ENCODE data around the gene BCL2L13. TPM values are rescaled to one million over a fixed set of nuclear protein-coding genes. Genes with fewer than 3 reads are reported as not detected.

Gene BCL2L13
- total RNA-seq, result 10 to 100 TPM; 26.0 to 27.0 TPM

GRCh38 chr22:17638432-17639246 is at the start of gene BCL2L13:
TSS of gene BCL2L13 (plus strand) at chr22:17638757. CDS start at chr22:17655712, 16,955 bp downstream.
- Mint-ChIP-seq H3K4me1 (ENCODE audit: low read depth) (peaks cover 28% of the 10 kb centered on the region), H3K27ac (peak within 1 kb of the TSS; percentile 97), H3K4me3 (peak within 1 kb of the TSS; percentile 95), H3K36me3 (ENCODE audit: low read depth) (peaks cover 13% of the 10 kb centered on the region), H3K9me3 (ENCODE audit: insufficient read depth) (no peaks in the 10 kb centered on the region), H3K27me3 (ENCODE audit: low read depth) (no peaks in the 10 kb centered on the region)
- DNase-seq (peak; percentile 94), ATAC-seq (peak; percentile 92)
- ChIA-PET CTCF (interaction anchor here (0.7 to 1.1 kb wide), 2 partner anchors 95 to 437 kb away, joined by 3 read pairs; no protein-coding TSS in a partner anchor), POLR2A (interaction anchor here (0.6 to 1.4 kb wide), 24 partner anchors 9 to 1796 kb away, joined by 3 to 11 read pairs (median 4); partner anchors contain the start of genes ATP6V1E1 and PEX26)

GRCh38 chr22:17589810-17590375 is 48.7 kb upstream of the BCL2L13 start:
- Mint-ChIP-seq H3K4me1 (ENCODE audit: low read depth) (no peaks in the 10 kb centered on the region), H3K27me3 (ENCODE audit: low read depth) (no peaks in the 10 kb centered on the region), H3K4me3 (no peak overlapping the region), H3K9me3 (ENCODE audit: insufficient read depth) (no peaks in the 10 kb centered on the region), H3K36me3 (ENCODE audit: low read depth) (peaks cover 39% of the 10 kb centered on the region), H3K27ac (no peak overlapping the region)
- ChIA-PET POLR2A (no interaction called here), CTCF (no interaction called here)
- DNase-seq (no peak), ATAC-seq (no peak)

DNA sequence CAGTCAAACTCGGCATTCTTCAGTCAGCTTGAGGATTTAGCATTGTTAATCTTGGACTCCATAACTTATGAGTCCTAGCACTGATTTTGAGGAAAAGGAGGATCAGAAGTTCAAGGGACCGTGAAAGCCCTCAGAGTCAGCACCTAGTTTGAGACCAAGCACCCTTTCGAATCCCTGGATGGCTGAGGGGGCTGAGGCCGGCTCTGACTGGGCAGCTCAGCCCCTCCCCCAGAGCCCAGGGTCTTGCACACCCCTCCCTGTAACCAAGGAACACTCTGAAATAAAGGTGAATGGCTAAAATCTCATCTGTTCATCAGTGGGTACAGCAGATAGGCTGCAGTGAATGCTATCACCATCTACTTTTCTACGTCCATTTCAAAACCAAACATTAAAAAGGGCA is 48.0 kb upstream of the BCL2L13 start:
- ChIA-PET POLR2A (no interaction called here), CTCF (no interaction called here)
- H3K27me3 Mint-ChIP-seq (ENCODE audit: low read depth), result no peaks in the 10 kb centered on the region
- peaks cover 45% of the 10 kb centered on the region for H3K36me3 Mint-ChIP-seq (ENCODE audit: low read depth)
- H3K4me1 Mint-ChIP-seq (ENCODE audit: low read depth), result no peaks in the 10 kb centered on the region
- no peak for ATAC-seq
- no peaks in the 10 kb centered on the region for H3K9me3 Mint-ChIP-seq (ENCODE audit: insufficient read depth)
- H3K4me3 Mint-ChIP-seq, result no peak overlapping the region
- DNase-seq, result no peak
- no peak overlapping the region for H3K27ac Mint-ChIP-seq

GRCh38 chr22:17592201-17592600 is 46.4 kb upstream of the BCL2L13 start:
- no peak for DNase-seq
- Mint-ChIP-seq H3K36me3 (ENCODE audit: low read depth) (peaks cover 58% of the 10 kb centered on the region), H3K4me3 (no peak overlapping the region), H3K9me3 (ENCODE audit: insufficient read depth) (no peaks in the 10 kb centered on the region), H3K27me3 (ENCODE audit: low read depth) (no peaks in the 10 kb centered on the region), H3K27ac (no peak overlapping the region), H3K4me1 (ENCODE audit: low read depth) (no peaks in the 10 kb centered on the region)
- ChIA-PET POLR2A (no interaction called here), CTCF (interaction anchor here (1.2 kb wide), 1 partner anchor 11 kb away, joined by 4 read pairs; no protein-coding TSS in a partner anchor)
- ATAC-seq, result no peak

- POLR2A ChIA-PET, result no interaction called here
- H3K27me3 Mint-ChIP-seq (ENCODE audit: low read depth), result no peaks in the 10 kb centered on the region
- CTCF ChIA-PET, result no interaction called here
- DNase-seq (no peak), ATAC-seq (no peak)
- H3K4me3 Mint-ChIP-seq, result no peak overlapping the region
- H3K9me3 Mint-ChIP-seq (ENCODE audit: insufficient read depth), result no peaks in the 10 kb centered on the region
- H3K27ac Mint-ChIP-seq, result no peak overlapping the region
- H3K36me3 Mint-ChIP-seq (ENCODE audit: low read depth), result peaks cover 79% of the 10 kb centered on the region
- H3K4me1 Mint-ChIP-seq (ENCODE audit: low read depth), result peaks cover 3% of the 10 kb centered on the region
Observed at GRCh38 chr22:17596226-17596625, 42.3 kb upstream of the BCL2L13 start.

GRCh38 chr22:17597217-17597616 is 41.3 kb upstream of the BCL2L13 start:
- Mint-ChIP-seq H3K4me1 (ENCODE audit: low read depth) (peaks cover 3% of the 10 kb centered on the region), H3K27ac (no peak overlapping the region), H3K4me3 (no peak overlapping the region), H3K27me3 (ENCODE audit: low read depth) (no peaks in the 10 kb centered on the region), H3K9me3 (ENCODE audit: insufficient read depth) (no peaks in the 10 kb centered on the region), H3K36me3 (ENCODE audit: low read depth) (peaks cover 73% of the 10 kb centered on the region)
- no peak for ATAC-seq
- CTCF ChIA-PET, result no interaction called here
- no peak for DNase-seq
- POLR2A ChIA-PET, result no interaction called here

GRCh38 chr22:17598318-17598717 is 40.2 kb upstream of the BCL2L13 start:
- no peak overlapping the region for H3K4me3 Mint-ChIP-seq
- peaks cover 3% of the 10 kb centered on the region for H3K4me1 Mint-ChIP-seq (ENCODE audit: low read depth)
- H3K27ac Mint-ChIP-seq, result no peak overlapping the region
- CTCF ChIA-PET, result no interaction called here
- ATAC-seq (no peak), DNase-seq (no peak)
- POLR2A ChIA-PET, result no interaction called here
- no peaks in the 10 kb centered on the region for H3K9me3 Mint-ChIP-seq (ENCODE audit: insufficient read depth)
- peaks cover 64% of the 10 kb centered on the region for H3K36me3 Mint-ChIP-seq (ENCODE audit: low read depth)
- no peaks in the 10 kb centered on the region for H3K27me3 Mint-ChIP-seq (ENCODE audit: low read depth)

GRCh38 chr22:17601031-17601430 is 37.5 kb upstream of the BCL2L13 start:
- no peak for DNase-seq
- no peak overlapping the region for H3K4me3 Mint-ChIP-seq
- ATAC-seq, result no peak
- H3K4me1 Mint-ChIP-seq (ENCODE audit: low read depth), result peaks cover 9% of the 10 kb centered on the region
- no peaks in the 10 kb centered on the region for H3K27me3 Mint-ChIP-seq (ENCODE audit: low read depth)
- H3K36me3 Mint-ChIP-seq (ENCODE audit: low read depth), result peaks cover 49% of the 10 kb centered on the region
- no peaks in the 10 kb centered on the region for H3K9me3 Mint-ChIP-seq (ENCODE audit: insufficient read depth)
- H3K27ac Mint-ChIP-seq, result peak overlapping the region; percentile 30
- POLR2A ChIA-PET, result interaction anchor here (0.6 kb wide), 1 partner anchor 316 kb away, joined by 3 read pairs; no protein-coding TSS in a partner anchor
- CTCF ChIA-PET, result interaction anchor here (1.4 kb wide), 1 partner anchor 429 kb away, joined by 4 read pairs; no protein-coding TSS in a partner anchor

GRCh38 chr22:17603668-17604067 is 34.9 kb upstream of the BCL2L13 start:
- ChIA-PET POLR2A (no interaction called here), CTCF (no interaction called here)
- ATAC-seq (no peak), DNase-seq (no peak)
- peaks cover 26% of the 10 kb centered on the region for H3K36me3 Mint-ChIP-seq (ENCODE audit: low read depth)
- peaks cover 9% of the 10 kb centered on the region for H3K4me1 Mint-ChIP-seq (ENCODE audit: low read depth)
- no peaks in the 10 kb centered on the region for H3K27me3 Mint-ChIP-seq (ENCODE audit: low read depth)
- H3K27ac Mint-ChIP-seq, result no peak overlapping the region
- H3K4me3 Mint-ChIP-seq, result no peak overlapping the region
- no peaks in the 10 kb centered on the region for H3K9me3 Mint-ChIP-seq (ENCODE audit: insufficient read depth)

DNA sequence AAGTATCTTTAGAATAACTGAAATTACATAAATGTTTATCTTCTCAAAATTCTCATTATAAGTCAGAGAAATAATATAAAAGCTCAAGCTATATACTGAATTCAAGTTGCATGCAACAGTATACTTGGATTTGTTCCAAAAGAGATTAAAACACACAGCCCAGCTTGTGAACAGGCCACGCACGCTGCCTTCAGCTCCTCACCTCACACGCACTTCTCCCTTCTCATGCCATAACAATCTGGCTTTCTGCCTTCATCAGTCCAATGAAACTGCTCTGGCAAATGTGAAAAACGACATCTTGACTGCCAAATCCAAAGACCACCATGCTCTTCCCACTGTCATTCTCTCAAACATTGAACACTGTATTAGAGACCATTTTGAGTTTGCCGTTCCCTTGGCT is 32.1 kb upstream of the BCL2L13 start:
- ATAC-seq (no peak), DNase-seq (no peak)
- ChIA-PET POLR2A (no interaction called here), CTCF (no interaction called here)
- Mint-ChIP-seq H3K27ac (no peak overlapping the region), H3K27me3 (ENCODE audit: low read depth) (no peaks in the 10 kb centered on the region), H3K4me1 (ENCODE audit: low read depth) (peaks cover 6% of the 10 kb centered on the region), H3K4me3 (no peak overlapping the region), H3K36me3 (ENCODE audit: low read depth) (peaks cover 21% of the 10 kb centered on the region), H3K9me3 (ENCODE audit: insufficient read depth) (no peaks in the 10 kb centered on the region)

DNA sequence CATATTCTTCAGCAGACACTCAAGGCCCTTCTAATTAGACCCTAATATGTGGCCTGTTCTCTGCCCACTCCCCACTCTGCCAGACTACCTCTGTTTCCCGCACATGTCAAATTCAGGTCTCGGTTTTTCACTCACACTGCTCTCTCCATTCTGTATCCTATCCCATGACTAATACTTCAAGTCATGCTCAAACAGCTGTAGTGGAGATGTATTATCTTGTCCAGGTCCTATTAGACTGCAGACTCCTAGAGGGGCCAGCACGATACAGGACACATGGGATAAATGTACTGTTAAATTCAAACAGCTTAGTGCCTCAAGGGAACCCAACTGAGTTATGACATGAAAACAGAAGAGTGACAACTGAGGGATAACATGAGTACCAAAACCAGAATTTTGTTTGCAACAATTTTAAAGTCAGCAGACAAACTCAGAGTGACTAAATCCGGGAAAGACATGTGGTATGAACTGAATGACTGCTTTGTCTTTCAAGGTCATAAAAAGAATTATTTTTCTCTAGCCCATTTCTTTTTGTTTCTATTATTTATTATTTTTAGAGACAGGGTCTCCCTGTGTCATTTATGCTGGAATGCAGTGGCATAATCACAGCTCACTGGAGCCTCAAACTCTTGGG is 30.6 kb upstream of the BCL2L13 start:
- POLR2A ChIA-PET, result no interaction called here
- no peak overlapping the region for H3K4me3 Mint-ChIP-seq
- no peaks in the 10 kb centered on the region for H3K9me3 Mint-ChIP-seq (ENCODE audit: insufficient read depth)
- CTCF ChIA-PET, result no interaction called here
- H3K4me1 Mint-ChIP-seq (ENCODE audit: low read depth), result peaks cover 6% of the 10 kb centered on the region
- peaks cover 33% of the 10 kb centered on the region for H3K36me3 Mint-ChIP-seq (ENCODE audit: low read depth)
- no peak overlapping the region for H3K27ac Mint-ChIP-seq
- H3K27me3 Mint-ChIP-seq (ENCODE audit: low read depth), result no peaks in the 10 kb centered on the region
- ATAC-seq (no peak), DNase-seq (no peak)

DNA sequence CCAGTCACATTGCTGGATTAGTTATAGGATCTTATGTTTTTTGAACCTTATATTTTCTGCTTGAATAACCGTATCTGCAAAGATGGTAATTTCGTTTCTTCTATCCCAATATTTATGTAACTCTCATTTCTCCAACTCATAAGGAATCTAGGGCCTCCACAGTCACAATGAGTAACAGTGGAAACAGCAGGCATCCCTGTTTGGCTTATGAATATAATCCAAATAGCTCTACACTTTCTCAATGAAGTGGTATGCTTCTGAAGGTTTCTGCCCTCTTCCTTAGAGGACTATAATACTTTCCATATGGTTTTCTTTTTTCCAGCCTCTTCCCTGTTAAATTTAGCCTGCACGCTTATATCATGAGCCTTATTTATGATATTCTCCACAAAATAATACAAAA is 26.5 kb upstream of the BCL2L13 start:
- no peak for ATAC-seq
- Mint-ChIP-seq H3K4me3 (no peak overlapping the region), H3K27me3 (ENCODE audit: low read depth) (no peaks in the 10 kb centered on the region), H3K9me3 (ENCODE audit: insufficient read depth) (no peaks in the 10 kb centered on the region), H3K36me3 (ENCODE audit: low read depth) (peaks cover 28% of the 10 kb centered on the region), H3K27ac (no peak overlapping the region), H3K4me1 (ENCODE audit: low read depth) (no peaks in the 10 kb centered on the region)
- DNase-seq, result no peak
- CTCF ChIA-PET, result no interaction called here
- POLR2A ChIA-PET, result no interaction called here

All from activated CD8-positive, alpha-beta T cell treated with anti-CD3 and anti-CD28 coated beads, Interleukin-2, amount 10 ng/mL, durations not matched to agents 7 days and 5 days (primary cell).